DOHH2 (cell line): ENCODE data around the gene OS9.

Source experiments
- H3F3A ChIP-seq: fragments of 200-600 bp; sonication (generic), shearing (Covaris generic); 2 replicates; pipeline ENCODE4 v1.6.0; 2016; ENCODE audit warnings: antibody characterized with exemption, mild to moderate bottlenecking; ENCODE audit not compliant: control insufficient read depth, insufficient read depth
- H3K27ac ChIP-seq: fragments of 200-600 bp; sonication (generic); 2 replicates; pipeline ENCODE4 v1.5.1; 2014; ENCODE audit warnings: low read depth, mild to moderate bottlenecking, low read length, moderate library complexity
- H3K27me3 ChIP-seq: fragments of 200-600 bp; sonication (generic); 2 replicates; pipeline ENCODE4 v1.6.1; 2014; ENCODE audit warnings: mild to moderate bottlenecking, low read length, mixed read lengths; ENCODE audit not compliant: control insufficient read depth
- H3K36me3 ChIP-seq: fragments of 200-600 bp; sonication (generic); 2 replicates; pipeline ENCODE4 v1.6.1; 2014; ENCODE audit warnings: mild to moderate bottlenecking, low read length, moderate library complexity, mixed read lengths; ENCODE audit not compliant: control insufficient read depth
- H3K4me1 ChIP-seq: fragments of 200-600 bp; sonication (generic); 2 replicates; pipeline ENCODE4 v1.6.1; 2014; ENCODE audit warnings: mild to moderate bottlenecking, low read length, mixed read lengths; ENCODE audit not compliant: control insufficient read depth
- H3K4me2 ChIP-seq: fragments of 200-600 bp; sonication (generic); 2 replicates; pipeline ENCODE4 v1.6.0; 2014; ENCODE audit warnings: mild to moderate bottlenecking, low read length, moderate library complexity
- H3K4me3 ChIP-seq: fragments of 200-600 bp; sonication (generic); 2 replicates; pipeline ENCODE4 v1.5.1; 2014; ENCODE audit warnings: mild to moderate bottlenecking, low read length, mixed read lengths
- H3K79me2 ChIP-seq: fragments of 200-600 bp; sonication (generic); 2 replicates; pipeline ENCODE4 v1.6.1; 2014; ENCODE audit warnings: mild to moderate bottlenecking, low read length, mixed read lengths; ENCODE audit not compliant: control insufficient read depth
- H3K9me2 ChIP-seq: fragments of 200-600 bp; sonication (generic); replicated peaks from 2 replicates; pipeline ENCODE4 v1.6.1; 2014; ENCODE audit warnings: mild to moderate bottlenecking, low read length, mixed read lengths; ENCODE audit not compliant: control insufficient read depth
- H3K9me3 ChIP-seq: fragments of 200-600 bp; sonication (generic); 2 replicates; pipeline ENCODE4 v1.6.1; 2014; ENCODE audit warnings: antibody characterized with exemption, low read length, mixed read lengths; ENCODE audit not compliant: control insufficient read depth, insufficient read depth
- H4K20me1 ChIP-seq: fragments of 200-600 bp; sonication (generic); 2 replicates; pipeline ENCODE4 v1.6.0; 2014; ENCODE audit warnings: low read depth, mild to moderate bottlenecking, antibody characterized with exemption, low read length, moderate library complexity; ENCODE audit not compliant: control insufficient read depth, insufficient read depth
- CTCF ChIP-seq: fragments of 200-600 bp; sonication (generic); IDR thresholded peaks from one replicate; pipeline ENCODE4 v1.5.1; 2014; ENCODE audit warnings: antibody characterized with exemption, mild to moderate bottlenecking, low read depth, low read length; ENCODE audit not compliant: poor library complexity, severe bottlenecking
- EZH2phosphoT487 ChIP-seq: fragments of 200-600 bp; sonication (generic); IDR thresholded peaks from 2 replicates; pipeline ENCODE4 v1.6.1; 2017; ENCODE audit warnings: borderline replicate concordance, mild to moderate bottlenecking, antibody characterized with exemption, low read length, moderate library complexity, mixed read lengths

Gene OS9

GRCh38 chr12:57770734-57771133, 76.8 kb downstream of the OS9 start:
- Histone ChIP-seq H3K9me3 (no peaks in the 10 kb centered on the region), H3K4me3 (peak overlapping the region; percentile 89), H3K9me2 (no peaks in the 10 kb centered on the region), H3K27me3 (peaks cover 13% of the 10 kb centered on the region), H3K36me3 (peaks cover 24% of the 10 kb centered on the region), H3K27ac (no peak overlapping the region), H3F3A (no peaks in the 10 kb centered on the region), H3K4me2 (peak overlapping the region; percentile 88), H3K4me1 (peaks cover 29% of the 10 kb centered on the region), H3K79me2 (peaks cover 11% of the 10 kb centered on the region), H4K20me1 (no peaks in the 10 kb centered on the region)
- TF ChIP-seq EZH2phosphoT487 (no peak), CTCF (no peak)
